Type B pancreatic cell (in vitro differentiated cells): Measurements from ENCODE around the gene SYNCRIP. TPM values are rescaled to one million over a fixed set of nuclear protein-coding genes. Genes with fewer than 3 reads are reported as not detected.
A peak's percentile ranks its signal among the peaks of the same experiment; 100 is the strongest.
"Not testable (repeated sequence)": the region's sequence is repeated elsewhere in the genome, so short reads cannot be mapped to it uniquely, and the experiment has no call there.

ENCODE experiments used
- DNase-seq: peaks from one replicate; pipeline ENCODE4 v3.0.0; 2021; ENCODE audit warnings: mixed read lengths; ENCODE audit not compliant: unreplicated experiment; ENCODE audit errors: extremely low spot score
- H3K27ac Mint-ChIP-seq: 2 replicates; pipeline ENCODE4 v1.8.0; 2021; ENCODE audit warnings: mild to moderate bottlenecking, mixed read lengths
- H3K27me3 Mint-ChIP-seq: 2 replicates; pipeline ENCODE4 v1.8.0; 2021; ENCODE audit warnings: mixed read lengths
- H3K36me3 Mint-ChIP-seq: 2 replicates; pipeline ENCODE4 v1.8.0; 2021; ENCODE audit warnings: mixed read lengths
- H3K4me1 Mint-ChIP-seq: one replicate; pipeline ENCODE4 v1.8.0; 2021; ENCODE audit warnings: mixed read lengths; ENCODE audit not compliant: unreplicated experiment
- H3K4me3 Mint-ChIP-seq: 2 replicates; pipeline ENCODE4 v1.8.0; 2021; ENCODE audit warnings: mild to moderate bottlenecking, mixed read lengths
- H3K9me3 Mint-ChIP-seq: 2 replicates; pipeline ENCODE4 v1.8.0; 2021; ENCODE audit warnings: mixed read lengths
- CTCF ChIP-seq: fragments of 200-600 bp; sonication (generic); conservative IDR thresholded peaks from 2 replicates; pipeline ENCODE4 v1.5.0; 2021; ENCODE audit warnings: antibody characterized with exemption, mild to moderate bottlenecking
- total RNA-seq: library from RNA; stranded (reverse); gene quantifications from 2 replicates; pipeline ENCODE4 v1.2.1, GENCODE V29; 2021; ENCODE audit warnings: low replicate concordance

The SYNCRIP gene
- total RNA-seq, 1 donor from 2014 or later, result 117 TPM

GRCh38 chr6:85641897-85642773, 551 bp downstream of the SYNCRIP start:
- no peaks in the 10 kb centered on the region for H3K9me3 Mint-ChIP-seq
- DNase-seq, result peak; percentile 73
- H3K27ac Mint-ChIP-seq, result peak overlapping the region; percentile 99
- H3K27me3 Mint-ChIP-seq, result no peaks in the 10 kb centered on the region
- peaks cover 43% of the 10 kb centered on the region for H3K36me3 Mint-ChIP-seq
- peak; percentile 27 for TF ChIP-seq CTCF
- H3K4me1 Mint-ChIP-seq, result peaks cover 44% of the 10 kb centered on the region
- H3K4me3 Mint-ChIP-seq, result peak overlapping the region; percentile 96

GRCh38 chr6:85641522-85641896, 1.2 kb downstream of the SYNCRIP start:
- Mint-ChIP-seq H3K27ac (peak overlapping the region; percentile 99), H3K4me1 (peaks cover 44% of the 10 kb centered on the region), H3K4me3 (peak overlapping the region; percentile 96), H3K36me3 (peaks cover 47% of the 10 kb centered on the region), H3K27me3 (no peaks in the 10 kb centered on the region), H3K9me3 (no peaks in the 10 kb centered on the region)
- no peak for DNase-seq
- no peak for TF ChIP-seq CTCF

DNA sequence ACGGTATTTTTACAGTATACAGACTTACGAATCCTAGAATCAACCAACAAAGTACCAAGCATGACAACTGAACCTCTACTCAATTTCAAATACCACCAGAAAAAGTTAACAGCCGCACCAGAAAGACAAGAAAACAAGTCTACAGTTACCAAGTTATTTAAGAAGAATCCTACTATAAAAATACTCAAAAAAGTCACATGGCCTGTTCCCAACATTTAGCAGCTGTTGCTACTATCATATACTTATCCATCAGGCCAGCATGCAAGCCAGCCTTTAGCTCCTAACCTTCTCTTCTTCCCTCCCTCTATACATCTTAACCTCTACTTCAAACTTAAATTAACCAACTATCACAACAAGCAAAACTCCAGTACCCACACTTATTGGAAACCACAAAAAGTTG, 1.9 kb downstream of the SYNCRIP start:
- peaks cover 49% of the 10 kb centered on the region for H3K36me3 Mint-ChIP-seq
- H3K4me1 Mint-ChIP-seq, result peaks cover 44% of the 10 kb centered on the region
- no peak for TF ChIP-seq CTCF
- no peaks in the 10 kb centered on the region for H3K9me3 Mint-ChIP-seq
- peak overlapping the region; percentile 96 for H3K4me3 Mint-ChIP-seq
- H3K27ac Mint-ChIP-seq, result peak overlapping the region; percentile 99
- no peaks in the 10 kb centered on the region for H3K27me3 Mint-ChIP-seq
- no peak for DNase-seq

DNA sequence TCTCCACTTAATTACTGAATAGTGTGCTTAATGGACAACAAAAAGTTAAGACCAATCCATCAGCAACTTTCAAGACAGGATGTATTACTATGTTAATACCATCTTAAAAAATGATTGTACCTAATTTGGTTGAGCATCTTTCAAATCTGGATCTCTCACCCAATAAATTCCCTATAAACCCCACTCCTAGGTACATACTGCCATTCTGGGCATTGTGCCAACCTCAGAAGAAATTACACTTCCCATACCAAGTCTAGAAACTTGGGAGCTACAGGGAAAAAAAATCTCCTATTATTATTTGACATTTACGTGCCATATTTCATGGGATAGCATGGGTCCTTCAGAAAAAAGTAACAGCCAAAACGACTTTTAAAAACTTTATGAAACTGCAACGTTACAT, 5.1 kb downstream of the SYNCRIP start:
- DNase-seq, result no peak
- peaks cover 33% of the 10 kb centered on the region for H3K4me1 Mint-ChIP-seq
- H3K27ac Mint-ChIP-seq, result no peak overlapping the region
- H3K27me3 Mint-ChIP-seq, result no peaks in the 10 kb centered on the region
- peaks cover 63% of the 10 kb centered on the region for H3K36me3 Mint-ChIP-seq
- no peaks in the 10 kb centered on the region for H3K9me3 Mint-ChIP-seq
- no peak overlapping the region for H3K4me3 Mint-ChIP-seq
- no peak for TF ChIP-seq CTCF

DNA sequence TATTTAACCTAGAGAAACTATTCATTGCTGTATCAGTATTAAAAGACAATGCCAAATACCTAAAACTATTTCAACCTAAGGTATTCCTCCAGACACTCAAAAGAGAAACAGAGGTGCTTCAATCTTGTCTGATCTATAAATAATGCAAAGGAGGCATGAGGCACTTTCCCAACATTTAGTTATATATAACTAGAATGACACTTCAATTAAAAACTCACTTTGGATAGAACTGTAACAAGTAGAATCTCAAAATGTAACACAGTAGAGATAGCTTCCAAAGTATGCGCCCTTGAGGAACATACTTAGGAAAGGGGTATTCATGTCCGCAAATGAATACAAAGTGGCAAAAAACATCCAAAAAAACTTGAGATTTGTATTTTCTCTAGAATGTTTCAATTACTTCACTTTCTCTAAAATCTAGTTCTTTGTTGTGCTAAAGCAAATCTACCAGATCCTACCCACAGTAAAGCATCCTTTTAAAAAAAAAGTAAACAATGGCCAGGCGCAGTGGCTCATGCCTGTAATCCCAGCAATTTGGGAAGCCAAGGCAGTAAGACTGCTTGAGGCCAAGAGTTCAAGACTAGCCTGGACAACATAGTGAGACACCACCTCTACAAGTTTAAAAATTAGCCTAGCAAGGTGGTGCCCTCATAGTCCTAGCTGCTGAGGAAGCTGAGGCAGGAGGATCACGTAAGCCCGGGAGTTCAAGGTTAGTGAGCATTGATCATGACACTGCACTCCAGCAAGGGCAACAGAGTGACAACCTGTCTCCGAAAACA, 10.3 kb downstream of the SYNCRIP start:
- Mint-ChIP-seq H3K4me1 (no peaks in the 10 kb centered on the region), H3K27ac (no peak overlapping the region), H3K36me3 (peaks cover 51% of the 10 kb centered on the region), H3K27me3 (no peaks in the 10 kb centered on the region), H3K9me3 (no peaks in the 10 kb centered on the region), H3K4me3 (no peak overlapping the region)
- no peak for DNase-seq
- no peak for TF ChIP-seq CTCF

DNA sequence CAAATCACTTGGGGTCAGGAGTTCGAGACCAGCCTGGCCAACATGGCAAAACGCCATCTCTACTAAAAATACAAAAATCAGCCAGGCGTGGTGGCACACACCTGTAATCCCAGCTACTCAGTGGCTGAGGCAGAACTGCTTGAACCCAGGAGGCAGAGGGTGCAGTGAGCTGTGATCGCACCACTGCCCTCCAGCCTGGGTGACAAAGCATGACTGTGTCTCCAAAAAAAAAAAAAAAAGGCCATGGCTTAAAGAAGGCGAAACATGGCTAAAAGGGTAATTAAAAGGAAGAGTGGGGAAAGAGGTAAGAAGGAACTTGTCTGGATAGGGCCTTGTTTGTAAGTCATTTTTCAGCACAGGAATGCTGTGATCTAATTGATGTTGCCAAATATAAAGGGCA, 11.6 kb downstream of the SYNCRIP start:
- H3K4me3 Mint-ChIP-seq, H3K27ac Mint-ChIP-seq: not testable (repeated sequence)

More for the DNA sequence above, 11.6 kb downstream of the SYNCRIP start:
- not testable (repeated sequence) for H3K4me1 Mint-ChIP-seq, H3K27me3 Mint-ChIP-seq, H3K9me3 Mint-ChIP-seq, DNase-seq
- peaks cover 48% of the 10 kb centered on the region for H3K36me3 Mint-ChIP-seq
